SK-N-SH (cell line): ENCODE data around the gene NDUFA3. TPM values are rescaled to one million over a fixed set of nuclear protein-coding genes. Genes with fewer than 3 reads are reported as not detected.

Experiments
- CHD2 ChIP-seq: fragments of 150-350 bp; IDR thresholded peaks from 2 replicates; pipeline ENCODE4 v1.6.1; 2018; ENCODE audit warnings: low read length; ENCODE audit not compliant: partially characterized antibody
- FOSL2 ChIP-seq: IDR thresholded peaks from 2 replicates; pipeline ENCODE4 v1.4.0; 2012; ENCODE audit warnings: low read depth, mild to moderate bottlenecking, moderate library complexity, borderline replicate concordance
- FOXM1 ChIP-seq: IDR thresholded peaks from 2 replicates; pipeline ENCODE4 v1.4.0; 2012; ENCODE audit warnings: low read depth, mild to moderate bottlenecking
- GABPA ChIP-seq: IDR thresholded peaks from 2 replicates; pipeline ENCODE4 v1.4.0; 2012; ENCODE audit warnings: low read depth, mild to moderate bottlenecking
- IRF3 ChIP-seq: fragments of 150-350 bp; IDR thresholded peaks from 2 replicates; pipeline ENCODE4 v1.6.1; 2016; ENCODE audit warnings: mild to moderate bottlenecking, low read depth, low read length
- MEF2A ChIP-seq: IDR thresholded peaks from 2 replicates; pipeline ENCODE4 v1.4.0; 2012; ENCODE audit warnings: low read depth, borderline replicate concordance
- NRF1 ChIP-seq: IDR thresholded peaks from 2 replicates; pipeline ENCODE4 v1.6.1; 2012; ENCODE audit warnings: low read depth, mild to moderate bottlenecking, low read length
- POLR2AphosphoS5 ChIP-seq: IDR thresholded peaks from 2 replicates; pipeline ENCODE4 v1.6.1; 2012; ENCODE audit warnings: low read depth, low read length
- RAD21 ChIP-seq: IDR thresholded peaks from 2 replicates; pipeline ENCODE4 v1.6.1; 2012; ENCODE audit warnings: mild to moderate bottlenecking, low read length
- RCOR1 ChIP-seq: fragments of 150-350 bp; IDR thresholded peaks from 2 replicates; pipeline ENCODE4 v1.6.1; 2017; ENCODE audit warnings: antibody characterized with exemption, low read length
- TCF12 ChIP-seq: IDR thresholded peaks from 2 replicates; pipeline ENCODE4 v1.4.0; 2012
- TEAD4 ChIP-seq: IDR thresholded peaks from 2 replicates; pipeline ENCODE4 v1.4.0; 2012; ENCODE audit warnings: mild to moderate bottlenecking, borderline replicate concordance; ENCODE audit not compliant: insufficient read depth
- USF1 ChIP-seq: IDR thresholded peaks from 2 replicates; pipeline ENCODE4 v1.4.0; 2012; ENCODE audit warnings: low read depth, borderline replicate concordance
- polyA plus RNA-seq, 3 experiments: library from polyadenylated mRNA; depleted of rRNA; stranded (reverse); fragments of >200 nt; gene quantifications; 2 replicates each; pipeline ENCODE4 v1.2.3, GENCODE V29; 2012
- TF ChIP-seq, protein P1 (sequence below): fragments of 200-600 bp; sonication (generic); IDR thresholded peaks from 2 replicates; pipeline ENCODE4 v1.6.1; 2017; ENCODE audit warnings: antibody characterized with exemption, mild to moderate bottlenecking, moderate library complexity
- TF ChIP-seq, protein P2 (sequence below): IDR thresholded peaks from 2 replicates; pipeline ENCODE4; 2012
- TF ChIP-seq, protein P3 (sequence below): IDR thresholded peaks from 2 replicates; pipeline ENCODE4 v1.4.0; 2012; ENCODE audit warnings: low read depth
- TF ChIP-seq, protein P4 (sequence below): fragments of 150-350 bp; IDR thresholded peaks from 2 replicates; pipeline ENCODE4 v1.6.1; 2017; ENCODE audit warnings: antibody characterized with exemption, low read length, low read depth, borderline replicate concordance
- TF ChIP-seq, protein P5 (sequence below): IDR thresholded peaks from 2 replicates; pipeline ENCODE4 v1.6.1; 2012; ENCODE audit warnings: mild to moderate bottlenecking, low read depth, low read length, moderate library complexity

NDUFA3 gene
- polyA plus RNA-seq, 1 of the 3 experiments (the other 2 are of a cell fraction): 87.0 TPM

GRCh38 chr19:54115109-54116063 lies 12.7 kb downstream of the NDUFA3 start, which contains the start of the genes PRPF31 and TFPT (continued):
- TF ChIP-seq, protein P1, sequence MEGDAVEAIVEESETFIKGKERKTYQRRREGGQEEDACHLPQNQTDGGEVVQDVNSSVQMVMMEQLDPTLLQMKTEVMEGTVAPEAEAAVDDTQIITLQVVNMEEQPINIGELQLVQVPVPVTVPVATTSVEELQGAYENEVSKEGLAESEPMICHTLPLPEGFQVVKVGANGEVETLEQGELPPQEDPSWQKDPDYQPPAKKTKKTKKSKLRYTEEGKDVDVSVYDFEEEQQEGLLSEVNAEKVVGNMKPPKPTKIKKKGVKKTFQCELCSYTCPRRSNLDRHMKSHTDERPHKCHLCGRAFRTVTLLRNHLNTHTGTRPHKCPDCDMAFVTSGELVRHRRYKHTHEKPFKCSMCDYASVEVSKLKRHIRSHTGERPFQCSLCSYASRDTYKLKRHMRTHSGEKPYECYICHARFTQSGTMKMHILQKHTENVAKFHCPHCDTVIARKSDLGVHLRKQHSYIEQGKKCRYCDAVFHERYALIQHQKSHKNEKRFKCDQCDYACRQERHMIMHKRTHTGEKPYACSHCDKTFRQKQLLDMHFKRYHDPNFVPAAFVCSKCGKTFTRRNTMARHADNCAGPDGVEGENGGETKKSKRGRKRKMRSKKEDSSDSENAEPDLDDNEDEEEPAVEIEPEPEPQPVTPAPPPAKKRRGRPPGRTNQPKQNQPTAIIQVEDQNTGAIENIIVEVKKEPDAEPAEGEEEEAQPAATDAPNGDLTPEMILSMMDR: no peak
- TF ChIP-seq, protein P2, sequence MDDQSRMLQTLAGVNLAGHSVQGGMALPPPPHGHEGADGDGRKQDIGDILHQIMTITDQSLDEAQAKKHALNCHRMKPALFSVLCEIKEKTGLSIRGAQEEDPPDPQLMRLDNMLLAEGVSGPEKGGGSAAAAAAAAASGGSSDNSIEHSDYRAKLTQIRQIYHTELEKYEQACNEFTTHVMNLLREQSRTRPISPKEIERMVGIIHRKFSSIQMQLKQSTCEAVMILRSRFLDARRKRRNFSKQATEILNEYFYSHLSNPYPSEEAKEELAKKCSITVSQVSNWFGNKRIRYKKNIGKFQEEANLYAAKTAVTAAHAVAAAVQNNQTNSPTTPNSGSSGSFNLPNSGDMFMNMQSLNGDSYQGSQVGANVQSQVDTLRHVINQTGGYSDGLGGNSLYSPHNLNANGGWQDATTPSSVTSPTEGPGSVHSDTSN: peak; percentile 15; the same call in 1 of the 2 replicates
- TF ChIP-seq NRF1 (no peak), IRF3 (0 out of 2 replicates have a peak, but pooled peaks have one; percentile 31), GABPA (peak; percentile 69), TEAD4 (no peak), USF1 (no peak), RCOR1 (no peak), FOXM1 (no peak), POLR2AphosphoS5 (peak; percentile 91), FOSL2 (no peak), CHD2 (peak; percentile 97), TCF12 (peak; percentile 56; the same call in 1 of the 2 replicates), RAD21 (no peak), MEF2A (no peak)
- TF ChIP-seq, protein P3, sequence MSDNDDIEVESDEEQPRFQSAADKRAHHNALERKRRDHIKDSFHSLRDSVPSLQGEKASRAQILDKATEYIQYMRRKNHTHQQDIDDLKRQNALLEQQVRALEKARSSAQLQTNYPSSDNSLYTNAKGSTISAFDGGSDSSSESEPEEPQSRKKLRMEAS: peak; percentile 92
- TF ChIP-seq, protein P4, sequence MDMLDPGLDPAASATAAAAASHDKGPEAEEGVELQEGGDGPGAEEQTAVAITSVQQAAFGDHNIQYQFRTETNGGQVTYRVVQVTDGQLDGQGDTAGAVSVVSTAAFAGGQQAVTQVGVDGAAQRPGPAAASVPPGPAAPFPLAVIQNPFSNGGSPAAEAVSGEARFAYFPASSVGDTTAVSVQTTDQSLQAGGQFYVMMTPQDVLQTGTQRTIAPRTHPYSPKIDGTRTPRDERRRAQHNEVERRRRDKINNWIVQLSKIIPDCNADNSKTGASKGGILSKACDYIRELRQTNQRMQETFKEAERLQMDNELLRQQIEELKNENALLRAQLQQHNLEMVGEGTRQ: no peak
- TF ChIP-seq, protein P5, sequence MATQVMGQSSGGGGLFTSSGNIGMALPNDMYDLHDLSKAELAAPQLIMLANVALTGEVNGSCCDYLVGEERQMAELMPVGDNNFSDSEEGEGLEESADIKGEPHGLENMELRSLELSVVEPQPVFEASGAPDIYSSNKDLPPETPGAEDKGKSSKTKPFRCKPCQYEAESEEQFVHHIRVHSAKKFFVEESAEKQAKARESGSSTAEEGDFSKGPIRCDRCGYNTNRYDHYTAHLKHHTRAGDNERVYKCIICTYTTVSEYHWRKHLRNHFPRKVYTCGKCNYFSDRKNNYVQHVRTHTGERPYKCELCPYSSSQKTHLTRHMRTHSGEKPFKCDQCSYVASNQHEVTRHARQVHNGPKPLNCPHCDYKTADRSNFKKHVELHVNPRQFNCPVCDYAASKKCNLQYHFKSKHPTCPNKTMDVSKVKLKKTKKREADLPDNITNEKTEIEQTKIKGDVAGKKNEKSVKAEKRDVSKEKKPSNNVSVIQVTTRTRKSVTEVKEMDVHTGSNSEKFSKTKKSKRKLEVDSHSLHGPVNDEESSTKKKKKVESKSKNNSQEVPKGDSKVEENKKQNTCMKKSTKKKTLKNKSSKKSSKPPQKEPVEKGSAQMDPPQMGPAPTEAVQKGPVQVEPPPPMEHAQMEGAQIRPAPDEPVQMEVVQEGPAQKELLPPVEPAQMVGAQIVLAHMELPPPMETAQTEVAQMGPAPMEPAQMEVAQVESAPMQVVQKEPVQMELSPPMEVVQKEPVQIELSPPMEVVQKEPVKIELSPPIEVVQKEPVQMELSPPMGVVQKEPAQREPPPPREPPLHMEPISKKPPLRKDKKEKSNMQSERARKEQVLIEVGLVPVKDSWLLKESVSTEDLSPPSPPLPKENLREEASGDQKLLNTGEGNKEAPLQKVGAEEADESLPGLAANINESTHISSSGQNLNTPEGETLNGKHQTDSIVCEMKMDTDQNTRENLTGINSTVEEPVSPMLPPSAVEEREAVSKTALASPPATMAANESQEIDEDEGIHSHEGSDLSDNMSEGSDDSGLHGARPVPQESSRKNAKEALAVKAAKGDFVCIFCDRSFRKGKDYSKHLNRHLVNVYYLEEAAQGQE: no peak; the same call in none of the 2 replicates
